Measurements from ENCODE around the gene IL25. TPM values are rescaled to one million over a fixed set of nuclear protein-coding genes. Genes with fewer than 3 reads are reported as not detected.

Gene IL25
- total and polyA plus RNA-seq, 2 of the 8 experiments (the other 6 are each of a cell fraction or from before 2014, with no cell fraction given) = not detected

- H3K4me1 ChIP-seq (replicated peaks in 1 of 4; ENCODE audit: control insufficient read depth in 3 of 4, insufficient read depth in 4 of 4, low read length in 3 of 4) = peaks cover 0 to 10% (median 0%) of the 10 kb centered on the region in 4 experiments; a peak in 1 of 7 replicates
- H3K23ac ChIP-seq (ENCODE audit: insufficient read length) = no peak overlapping the region
- no peaks in the 10 kb centered on the region; the same call in 1 of the 2 replicates for H3K23me2 ChIP-seq (ENCODE audit: low read depth, low read length)
- no peaks in the 10 kb centered on the region; a peak in 3 of 7 replicates for H3K27me3 ChIP-seq (replicated peaks in 1 of 4; ENCODE audit: control insufficient read depth in 3 of 4, extremely low read depth in 1 of 4, insufficient read depth in 3 of 4, low read length in 3 of 4)
- no peak overlapping the region for H2AFZ ChIP-seq (ENCODE audit: low read length)
- no peak overlapping the region for H4K8ac ChIP-seq (ENCODE audit: extremely low read depth, insufficient read depth, low read length)
- no peaks in the 10 kb centered on the region for H3K9me3 ChIP-seq (ENCODE audit: insufficient read depth in 2 of 2, low read depth in 1 of 2, low read length in 1 of 2)
- WGBS, 2 experiments (ENCODE audit: extremely low coverage in 1 of 2, insufficient coverage in 1 of 2, insufficient read length in 1 of 2, insufficient replicate concordance in 2 of 2, low coverage in 1 of 2, low lambda C conversion rate in 2 of 2, missing lambda C conversion rate in 1 of 2) = 92% methylated on average over 26 of the region's 26 CpGs; no CpG with 5 or more reads in 1 of the 2 experiments
- H3K36me3 ChIP-seq (ENCODE audit: control insufficient read depth in 2 of 4, insufficient read depth in 4 of 4, low read length in 3 of 4) = no peaks in the 10 kb centered on the region
- no peak overlapping the region for H3K4me2 ChIP-seq (ENCODE audit: insufficient read depth in 1 of 2, low read depth in 2 of 2, low read length in 2 of 2)
- no peak overlapping the region for H3K4ac ChIP-seq (replicated peaks; ENCODE audit: insufficient read length, low read depth, low read length)
- peak overlapping the region; percentile 29; the same call in 1 of the 2 replicates for H2BK12ac ChIP-seq (ENCODE audit: low read depth, low read length)
- H3K18ac ChIP-seq (ENCODE audit: extremely low read depth, low read length) = no peak overlapping the region
- ChIA-PET CTCF (ENCODE audit: partially characterized antibody) (interaction anchor here (0.8 to 4.0 kb wide), 10 partner anchors 9 to 292 kb away, joined by 3 to 30 read pairs (median 4); partner anchors contain the start of gene CMTM5), POLR2A (ENCODE audit: partially characterized antibody) (interaction anchor here (0.8 to 1.3 kb wide), 2 partner anchors 12 to 66 kb away, joined by 3 to 4 read pairs; no protein-coding TSS in a partner anchor)
- no peaks in the 10 kb centered on the region for H3K79me2 ChIP-seq (ENCODE audit: control insufficient read depth in 1 of 2, insufficient read depth in 2 of 2, low read length in 2 of 2)
- no peak overlapping the region for H2BK5ac ChIP-seq (ENCODE audit: low read depth, low read length)
- H2AK5ac ChIP-seq (ENCODE audit: low read depth, low read length) = no peak overlapping the region
- no peak overlapping the region for H4K91ac ChIP-seq (replicated peaks; ENCODE audit: insufficient read length, low read length)
- no peaks in the 10 kb centered on the region for H4K20me1 ChIP-seq (replicated peaks in 1 of 2; ENCODE audit: control insufficient read depth in 1 of 2, insufficient read depth in 2 of 2, low read length in 2 of 2)
- no peak overlapping the region for H2BK120ac ChIP-seq (replicated peaks; ENCODE audit: low read depth, low read length)
- H3K9ac ChIP-seq (replicated peaks in 1 of 4; ENCODE audit: extremely low read depth in 1 of 4, low read depth in 3 of 4, low read length in 3 of 4) = no peak overlapping the region
- H3K79me1 ChIP-seq (ENCODE audit: low read depth, low read length) = no peaks in the 10 kb centered on the region
- H2BK15ac ChIP-seq (ENCODE audit: low read length) = no peak overlapping the region
- H3K4me3 ChIP-seq (ENCODE audit: extremely low read depth in 1 of 4, insufficient read depth in 2 of 4, low read depth in 3 of 4, low read length in 4 of 4) = no peak overlapping the region
- H4K5ac ChIP-seq (ENCODE audit: insufficient read length, low read depth, low read length) = no peak overlapping the region
- no peak overlapping the region for H3K27ac ChIP-seq (ENCODE audit: low read depth, low read length)
- H2BK20ac ChIP-seq (ENCODE audit: low read length) = no peak overlapping the region
- H3K14ac ChIP-seq (ENCODE audit: insufficient read length) = no peak overlapping the region
- DNase-seq (ENCODE audit: low read depth in 1 of 2, low spot score in 2 of 2) (no peak), FAIRE-seq (no peak)
- H3K56ac ChIP-seq (replicated peaks; ENCODE audit: insufficient read length, low read depth, low read length) = no peak overlapping the region
- TF ChIP-seq YY1 (IDR thresholded peaks at IDR 0.05; ENCODE audit: low read depth, low read length) (no peak), SIX5 (IDR thresholded peaks at IDR 0.05; ENCODE audit: low read depth, low read length) (no peak), KDM1A (IDR thresholded peaks at IDR 0.05; ENCODE audit: borderline replicate concordance, low read length) (no peak), GTF2F1 (IDR thresholded peaks at IDR 0.05; ENCODE audit: borderline replicate concordance, low read depth, low read length) (no peak), BRCA1 (IDR thresholded peaks at IDR 0.05; ENCODE audit: low read depth, low read length) (no peak), TCF12 (IDR thresholded peaks at IDR 0.05; ENCODE audit: low read depth, low read length) (no peak), POU5F1 (IDR thresholded peaks at IDR 0.05; ENCODE audit: low read depth, low read length) (no peak), NANOG (IDR thresholded peaks at IDR 0.05; ENCODE audit: insufficient read depth, low read depth, low read length, poor library complexity, severe bottlenecking) (no peak), PHF8 (conservative IDR thresholded peaks at IDR 0.05; ENCODE audit: low read depth, low read length) (no peak), EGR1 (IDR thresholded peaks at IDR 0.05; ENCODE audit: borderline replicate concordance, low read depth, low read length) (no peak), RNF2 (IDR thresholded peaks at IDR 0.05; ENCODE audit: borderline replicate concordance, low read depth, low read length, missing control alignments, poor library complexity, severe bottlenecking) (no peak)
Observed at GRCh38 chr14:23387916-23388882, 15.6 kb downstream of the IL25 start.

All from H1 (cell line).